K562 (cell line): Measurements from ENCODE around the gene SATB2. TPM values are rescaled to one million over a fixed set of nuclear protein-coding genes. Genes with fewer than 3 reads are reported as not detected.

Experiments
- ATAC-seq: fragments of 200-7000 bp; cut with Tn5 transposase; 3 replicates; pipeline ENCODE4 v1.9.1; 2020; ENCODE audit warnings: moderate library complexity
- BruUV-seq: library from RNA; stranded (reverse); fragments of 400-500 nt; replicated peaks from 2 replicates; lab custom pipeline; 2021; lab: Mats Ljungman, UMichigan
- CTCF ChIA-PET: fragments of 300-600 bp; formaldehyde crosslinking; extraction: SDS; loops from one replicate; lab custom pipeline; 2021; ENCODE audit warnings: low intra/inter-chr PET ratio; lab: Yijun Ruan, JAX
- POLR2A ChIA-PET: fragments of 300-600, 350-650 bp; sonication (Branson Sonifier 250); formaldehyde crosslinking; extraction: SDS; loops from one replicate; lab custom pipeline; 2021; ENCODE audit warnings: antibody characterized with exemption, inconsistent platforms; lab: Yijun Ruan, JAX
- DNase-seq, 4 experiments: peaks; one replicate each; pipeline versions ENCODE4 v3.0.0 to v3.0.0-alpha.2; 2011 to 2018; ENCODE audit warnings: low spot score in 3 of 4, mixed read lengths in 3 of 4; ENCODE audit errors: extremely low read depth in 1 of 4
- FAIRE-seq: peaks from 2 replicates; lab custom pipeline; 2011; peaks lifted over from hg19 to GRCh38; lab: Jason Lieb, UNC
- H2AFZ ChIP-seq: 2 replicates; pipeline ENCODE4 v1.6.0; 2011; ENCODE audit warnings: low read depth, low read length, control low read depth, inconsistent platforms
- H3K27ac ChIP-seq: fragments of 200-600 bp; 3 replicates; pipeline ENCODE4 v1.8.0; 2011; ENCODE audit warnings: low read depth, mild to moderate bottlenecking, control low read depth, inconsistent platforms, low read length, moderate library complexity, mixed read lengths; ENCODE audit errors: extremely low read depth
- H3K27me3 ChIP-seq, 2 experiments: fragments of 300-600 bp in 1 of 2; 2 replicates in 1 of 2; 3 replicates in 1 of 2; pipeline versions ENCODE4 v1.6.0 to v1.8.0; 2011; ENCODE audit warnings: inconsistent platforms in 2 of 2, low read length in 2 of 2, mild to moderate bottlenecking in 1 of 2, mixed read lengths in 1 of 2, moderate library complexity in 1 of 2; ENCODE audit not compliant: control insufficient read depth in 2 of 2, insufficient read depth in 2 of 2
- H3K36me3 ChIP-seq: fragments of 300-600 bp; 3 replicates; pipeline ENCODE4 v1.8.0; 2011; ENCODE audit warnings: mild to moderate bottlenecking, low read length, inconsistent platforms; ENCODE audit not compliant: control insufficient read depth, insufficient read depth
- H3K4me1 ChIP-seq, 2 experiments: fragments of 200-600 bp in 1 of 2; replicated peaks in 1 of 2; 2 replicates in 1 of 2; 3 replicates in 1 of 2; pipeline versions ENCODE4 v1.5.1 to v1.8.0; 2011; ENCODE audit warnings: inconsistent platforms in 2 of 2, low read length in 2 of 2, mild to moderate bottlenecking in 1 of 2, mixed read lengths in 1 of 2, moderate library complexity in 1 of 2; ENCODE audit not compliant: control insufficient read depth in 2 of 2, insufficient read depth in 2 of 2
- H3K4me2 ChIP-seq: 2 replicates; pipeline ENCODE4 v1.6.1; 2011; ENCODE audit warnings: low read length, control low read depth, inconsistent platforms, mixed read lengths; ENCODE audit not compliant: insufficient read depth
- H3K4me3 ChIP-seq: fragments of 200-600 bp; sonication (generic), shearing (Covaris generic); 2 replicates; pipeline ENCODE4 v1.5.1; 2016; ENCODE audit warnings: control low read depth, inconsistent platforms
- H3K79me2 ChIP-seq: fragments of 200-600 bp; 3 replicates; pipeline ENCODE4 v1.8.0; 2011; ENCODE audit warnings: low read length, inconsistent platforms; ENCODE audit not compliant: control insufficient read depth, insufficient read depth
- H3K9ac ChIP-seq, 2 experiments: 2 replicates each; pipeline versions ENCODE4 v1.6.0 to v1.6.1; 2011; ENCODE audit warnings: low read depth in 2 of 2, low read length in 2 of 2, control low read depth in 1 of 2, inconsistent platforms in 1 of 2, mild to moderate bottlenecking in 1 of 2, mixed read lengths in 1 of 2; ENCODE audit not compliant: insufficient read depth in 1 of 2
- H3K9me1 ChIP-seq: one replicate; pipeline ENCODE4 v1.6.0; 2011; ENCODE audit warnings: inconsistent platforms, mild to moderate bottlenecking, low read length, moderate library complexity; ENCODE audit not compliant: control insufficient read depth, insufficient read depth
- H3K9me3 ChIP-seq: replicated peaks from 2 replicates; pipeline ENCODE4 v1.5.1; 2011; ENCODE audit warnings: low read depth, low read length, inconsistent platforms; ENCODE audit not compliant: control insufficient read depth, insufficient read depth
- H4K20me1 ChIP-seq: replicated peaks from 2 replicates; pipeline ENCODE4 v1.6.1; 2011; ENCODE audit warnings: low read length, inconsistent platforms, mixed read lengths; ENCODE audit not compliant: control insufficient read depth, insufficient read depth
- ATF6 ChIP-seq: sonication (generic); formaldehyde crosslinking; IDR thresholded peaks from 2 replicates; pipeline ENCODE4 v1.4.0; 2020; ENCODE audit warnings: mild to moderate bottlenecking, missing genetic modification reagents
- BHLHE40 ChIP-seq: IDR thresholded peaks from 2 replicates; pipeline ENCODE4 v1.6.1; 2011; ENCODE audit warnings: low read length, improper control_type of control experiment
- NFE2 ChIP-seq: IDR thresholded peaks from 2 replicates; pipeline ENCODE4 v1.6.1; 2014; ENCODE audit warnings: antibody characterized with exemption, low read depth
- NFIC ChIP-seq: fragments of 450-650 bp; IDR thresholded peaks from 2 replicates; pipeline ENCODE4 v1.6.1; 2017; ENCODE audit warnings: mild to moderate bottlenecking, inconsistent platforms
- NRF1 ChIP-seq, 2 experiments: fragments of 450-650 bp; IDR thresholded peaks in 1 of 2; conservative IDR thresholded peaks in 1 of 2; 2 replicates each; pipeline ENCODE4 v1.6.1; 2014; ENCODE audit warnings: mild to moderate bottlenecking in 2 of 2
- TBP ChIP-seq: optimal IDR thresholded peaks from 2 replicates; pipeline ENCODE3; 2011; ENCODE audit warnings: low read depth, low read length, improper control_type of control experiment
- ZBTB11 ChIP-seq, 3 experiments: fragments of 200-800 bp in 1 of 3; fragments of 250-450 bp in 1 of 3; fragments of 450-650 bp in 1 of 3; sonication (Bioruptor Pico) in 1 of 3; sonication (Bioruptor generic) in 1 of 3; formaldehyde crosslinking in 1 of 3; IDR thresholded peaks; 2 replicates each; pipeline versions ENCODE4 v1.6.1 to v1.8.0; 2016 to 2022; ENCODE audit warnings: mild to moderate bottlenecking in 2 of 3, missing genetic modification characterization in 2 of 3, missing compliant biosample characterization in 1 of 3, moderate library complexity in 1 of 3
- ZNF318 ChIP-seq, 2 experiments: fragments of 450-650 bp; IDR thresholded peaks; 2 replicates each; pipeline ENCODE4 v1.6.1; 2016; ENCODE audit warnings: mild to moderate bottlenecking in 2 of 2, borderline replicate concordance in 1 of 2, low read depth in 1 of 2, moderate library complexity in 1 of 2
- WGBS: fragments of 100-300 bp; shearing (Covaris generic); methylation state at CpG from one replicate; pipeline ENCODE4 v1.1.6; 2016; ENCODE audit warnings: low coverage, mixed read lengths; ENCODE audit not compliant: insufficient coverage; ENCODE audit errors: missing lambda C conversion rate; 5-methylcytosine and 5-hydroxymethylcytosine counted together
- in situ Hi-C: fragments of 300-500 bp; cut with MboI; formaldehyde crosslinking; loops from 4 replicates; pipeline ENCODE4 v1.15.0; 2018; ENCODE audit warnings: inconsistent platforms, mixed read lengths
- intact Hi-C: fragments of 100-400 bp; cut with micrococcal nuclease; formaldehyde crosslinking; loops from 2 replicates; pipeline ENCODE4 v1.14.2; 2022
- polyA plus RNA-seq, 8 experiments: library from polyadenylated mRNA; depleted of rRNA in 4 of 8; stranded (reverse) in 5 of 8; unstranded in 3 of 8; fragments of >200 nt; fragmentation: Nextera tagmentation in 2 of 8; fragmentation: Illumina TruSeq in 1 of 8; extraction: Ambion mirVana in 2 of 8; extraction: Trizol in 1 of 8; gene quantifications; 2 replicates each; pipeline versions ENCODE4 v1.2.1 to v1.2.3, GENCODE V29; 2011 to 2014; ENCODE audit warnings: inconsistent platforms in 1 of 8, missing spikeins in 1 of 8
- total RNA-seq, 7 experiments: library from RNA; depleted of rRNA in 6 of 7; stranded (reverse); fragments of >200 nt in 6 of 7; fragmentation: Illumina TruSeq in 2 of 7; extraction: Trizol in 2 of 7; gene quantifications; 2 replicates each; pipeline versions ENCODE4 v1.2.1 to v1.2.3, GENCODE V29; 2011 to 2021; ENCODE audit warnings: low replicate concordance in 1 of 7

The SATB2 gene
- total and polyA plus RNA-seq, 9 of the 15 experiments (the other 6 are each of a cell fraction or from before 2014, with no cell fraction given), result 4.5 to 34.0 (median 15.1) TPM

- intact Hi-C loops, result no loop called here
- CTCF ChIA-PET, result no interaction called here
- Histone ChIP-seq H3K4me3 (no peak overlapping the region), H3K36me3 (no peaks in the 10 kb centered on the region), H3K4me1 (no peaks in the 10 kb centered on the region; a peak in 1 of 5 replicates), H3K27me3 (no peaks in the 10 kb centered on the region), H3K27ac (no peak overlapping the region), H3K79me2 (no peaks in the 10 kb centered on the region), H3K9me1 (no peaks in the 10 kb centered on the region), H3K9me3 (no peaks in the 10 kb centered on the region), H3K4me2 (no peak overlapping the region), H4K20me1 (no peaks in the 10 kb centered on the region), H3K9ac (no peak overlapping the region), H2AFZ (no peak overlapping the region)
- in situ Hi-C loops, result no loop called here
- no TSS peak for BruUV-seq
- FAIRE-seq (no peak), DNase-seq (peak in 1 of 4 experiments; percentile 35), ATAC-seq (peak; percentile 66)
- 0% methylated on average over 6 of the region's 6 CpGs for WGBS
- POLR2A ChIA-PET, result no interaction called here
- TF ChIP-seq BHLHE40, result peak; percentile 72
- peak; percentile 68 for TF ChIP-seq NFE2
- TF ChIP-seq TBP, result no peak
- TF ChIP-seq NRF1 (conservative IDR thresholded peaks at IDR 0.05 in 1 of 2, IDR thresholded peaks at IDR 0.05 in 1 of 2), result peak in 1 of 2 experiments; percentile 33; a peak in 1 of 4 replicates
- TF ChIP-seq ZNF318 (IDR thresholded peaks at IDR 0.05; ENCODE audit: borderline replicate concordance in 1 of 2, low read depth in 1 of 2), result 0 out of 4 replicates have a peak, but pooled peaks of 1 of the 2 experiments have one; percentile 26
- no peak for TF ChIP-seq ATF6 (CRISPR knock-in tag)
- TF ChIP-seq ZBTB11 (CRISPR knock-in tag; IDR thresholded peaks at IDR 0.05), result no peak
- TF ChIP-seq NFIC, result peak; percentile 87
Observed at GRCh38 chr2:199223791-199224190, 233.9 kb downstream of the SATB2 start.
